SU-DHL-6 (cell line): Measurements from ENCODE around the gene FRA10AC1.
"Not testable (repeated sequence)": the region's sequence is repeated elsewhere in the genome, so short reads cannot be mapped to it uniquely, and the experiment has no call there.

ENCODE experiments used
- H2AFZ ChIP-seq: fragments of 200-600 bp; sonication (generic); 2 replicates; pipeline ENCODE4 v1.6.1; 2014; ENCODE audit warnings: low read depth, mild to moderate bottlenecking, moderate library complexity, mixed read lengths, antibody characterized with exemption, low read length; ENCODE audit not compliant: severe bottlenecking
- H3F3A ChIP-seq: fragments of 200-600 bp; shearing (Covaris generic); 2 replicates; pipeline ENCODE4 v1.6.0; 2016; ENCODE audit warnings: antibody characterized with exemption, mild to moderate bottlenecking; ENCODE audit not compliant: insufficient read depth
- H3K27ac ChIP-seq: fragments of 200-600 bp; sonication (generic); 2 replicates; pipeline ENCODE4 v1.5.1; 2016; ENCODE audit warnings: low read depth, mild to moderate bottlenecking, low read length, moderate library complexity, mixed read lengths
- H3K27me3 ChIP-seq: fragments of 200-600 bp; sonication (generic), shearing (Covaris generic); 2 replicates; pipeline ENCODE4 v1.6.0; 2014; ENCODE audit warnings: mild to moderate bottlenecking, low read length
- H3K36me3 ChIP-seq: fragments of 200-600 bp; sonication (generic); 2 replicates; pipeline ENCODE4 v1.6.1; 2014; ENCODE audit warnings: mild to moderate bottlenecking, low read length, mixed read lengths
- H3K4me2 ChIP-seq: fragments of 300-600, 200-600 bp; shearing (Covaris generic), sonication (generic); 2 replicates; pipeline ENCODE4 v1.6.0; 2014; ENCODE audit warnings: low read length, low read depth, mild to moderate bottlenecking; ENCODE audit not compliant: poor library complexity, severe bottlenecking
- H3K4me3 ChIP-seq: fragments of 200-600 bp; sonication (generic); 2 replicates; pipeline ENCODE4 v1.5.1; 2014; ENCODE audit warnings: antibody characterized with exemption, low read length, mild to moderate bottlenecking, mixed read lengths; ENCODE audit not compliant: insufficient read depth, poor library complexity, severe bottlenecking
- H3K79me2 ChIP-seq: fragments of 200-600 bp; sonication (generic); 2 replicates; pipeline ENCODE4 v1.6.1; 2014; ENCODE audit warnings: mild to moderate bottlenecking, low read length, moderate library complexity; ENCODE audit not compliant: insufficient read depth
- H3K9ac ChIP-seq: fragments of 200-600 bp; sonication (generic); 2 replicates; pipeline ENCODE4 v1.7.0; 2014; ENCODE audit warnings: mild to moderate bottlenecking, low read length
- H3K9me2 ChIP-seq: fragments of 200-600 bp; sonication (generic); replicated peaks from 2 replicates; pipeline ENCODE4 v1.6.1; 2014; ENCODE audit warnings: low read length; ENCODE audit not compliant: insufficient read depth
- H3K9me3 ChIP-seq: fragments of 200-600 bp; sonication (generic); 2 replicates; pipeline ENCODE4 v1.6.1; 2014; ENCODE audit warnings: low read length, mixed read lengths; ENCODE audit not compliant: insufficient read depth
- H4K20me1 ChIP-seq: fragments of 200-600 bp; sonication (generic); 2 replicates; pipeline ENCODE4 v1.6.1; 2014; ENCODE audit warnings: low read depth, mild to moderate bottlenecking, antibody characterized with exemption, low read length, moderate library complexity, mixed read lengths
- EZH2phosphoT487 ChIP-seq: fragments of 200-600 bp; sonication (generic), shearing (Covaris generic); conservative IDR thresholded peaks from 2 replicates; pipeline ENCODE4 v1.6.1; 2018; ENCODE audit warnings: mild to moderate bottlenecking, antibody characterized with exemption, low read length, moderate library complexity, mixed read lengths
- TF ChIP-seq, protein P1 (sequence below): fragments of 200-600 bp; sonication (generic); IDR thresholded peaks from one replicate; pipeline ENCODE4 v1.5.1; 2017; ENCODE audit warnings: antibody characterized with exemption, mild to moderate bottlenecking, low read length, moderate library complexity; ENCODE audit not compliant: insufficient read depth, poor library complexity, severe bottlenecking

FRA10AC1 gene

DNA sequence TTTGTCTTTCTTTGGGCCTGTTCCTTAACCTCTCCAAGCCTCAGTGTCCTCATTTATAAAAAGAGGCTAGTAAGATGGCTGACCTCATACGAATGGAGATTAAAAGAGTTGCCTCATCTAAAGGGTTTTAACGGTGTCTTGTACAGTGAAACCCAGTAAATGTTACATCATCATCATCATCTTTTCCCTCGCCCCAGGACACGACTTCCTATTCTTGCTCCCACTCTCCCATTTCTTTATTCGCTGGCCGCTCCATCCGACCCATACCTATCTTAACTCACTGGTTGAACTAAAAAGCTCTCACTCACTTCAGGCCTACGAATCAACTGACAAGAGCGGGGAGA is 554 bp downstream of the FRA10AC1 start:
- Histone ChIP-seq H3K79me2 (peaks cover 5% of the 10 kb centered on the region; the same call in 1 of the 2 replicates), H3K36me3 (peaks cover 27% of the 10 kb centered on the region; the same call in 1 of the 2 replicates), H3F3A (peaks cover 9% of the 10 kb centered on the region; the same call in 1 of the 2 replicates), H4K20me1 (no peaks in the 10 kb centered on the region), H3K9ac (peak overlapping the region; percentile 71), H3K27me3 (no peaks in the 10 kb centered on the region), H3K27ac (peak overlapping the region; percentile 44), H3K4me2 (peak overlapping the region; percentile 86), H3K9me3 (no peaks in the 10 kb centered on the region), H3K9me2 (no peaks in the 10 kb centered on the region), H3K4me3 (peak overlapping the region; percentile 87), H2AFZ (peak overlapping the region; percentile 76)
- TF ChIP-seq, protein P1, sequence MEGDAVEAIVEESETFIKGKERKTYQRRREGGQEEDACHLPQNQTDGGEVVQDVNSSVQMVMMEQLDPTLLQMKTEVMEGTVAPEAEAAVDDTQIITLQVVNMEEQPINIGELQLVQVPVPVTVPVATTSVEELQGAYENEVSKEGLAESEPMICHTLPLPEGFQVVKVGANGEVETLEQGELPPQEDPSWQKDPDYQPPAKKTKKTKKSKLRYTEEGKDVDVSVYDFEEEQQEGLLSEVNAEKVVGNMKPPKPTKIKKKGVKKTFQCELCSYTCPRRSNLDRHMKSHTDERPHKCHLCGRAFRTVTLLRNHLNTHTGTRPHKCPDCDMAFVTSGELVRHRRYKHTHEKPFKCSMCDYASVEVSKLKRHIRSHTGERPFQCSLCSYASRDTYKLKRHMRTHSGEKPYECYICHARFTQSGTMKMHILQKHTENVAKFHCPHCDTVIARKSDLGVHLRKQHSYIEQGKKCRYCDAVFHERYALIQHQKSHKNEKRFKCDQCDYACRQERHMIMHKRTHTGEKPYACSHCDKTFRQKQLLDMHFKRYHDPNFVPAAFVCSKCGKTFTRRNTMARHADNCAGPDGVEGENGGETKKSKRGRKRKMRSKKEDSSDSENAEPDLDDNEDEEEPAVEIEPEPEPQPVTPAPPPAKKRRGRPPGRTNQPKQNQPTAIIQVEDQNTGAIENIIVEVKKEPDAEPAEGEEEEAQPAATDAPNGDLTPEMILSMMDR = no peak
- no peak for TF ChIP-seq EZH2phosphoT487

DNA sequence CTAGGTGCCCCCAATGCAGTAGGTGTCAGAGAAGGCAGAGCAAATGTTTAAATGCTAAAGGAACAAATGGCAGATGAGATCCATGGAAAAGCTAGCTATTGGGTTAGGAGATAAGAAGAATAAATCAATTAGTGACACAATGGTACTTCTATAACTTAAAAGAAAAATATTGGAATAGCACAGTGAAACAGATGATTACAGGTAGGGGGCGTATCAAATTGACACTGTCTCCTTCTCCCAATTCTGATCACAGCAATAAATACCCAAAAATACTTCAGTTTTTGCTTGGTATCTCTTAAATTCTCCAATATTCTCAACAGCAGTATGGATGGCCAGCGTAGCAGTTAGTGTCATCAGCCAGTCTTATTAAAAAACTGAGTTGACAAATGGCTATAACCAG is 5.2 kb downstream of the FRA10AC1 start:
- no peaks in the 10 kb centered on the region for H3K9me3 ChIP-seq
- no peaks in the 10 kb centered on the region for H3K9me2 ChIP-seq
- H4K20me1 ChIP-seq = no peaks in the 10 kb centered on the region
- H3K27me3 ChIP-seq = no peaks in the 10 kb centered on the region
- no peak overlapping the region for H3K27ac ChIP-seq
- H3K4me3 ChIP-seq = no peak overlapping the region
- no peak for TF ChIP-seq EZH2phosphoT487
- TF ChIP-seq, protein P1 = no peak
- no peak overlapping the region for H2AFZ ChIP-seq
- peaks cover 47% of the 10 kb centered on the region; the same call in 1 of the 2 replicates for H3K36me3 ChIP-seq
- H3K79me2 ChIP-seq = peaks cover 15% of the 10 kb centered on the region
- peaks cover 13% of the 10 kb centered on the region; the same call in 1 of the 2 replicates for H3F3A ChIP-seq
- H3K9ac ChIP-seq = no peak overlapping the region
- H3K4me2 ChIP-seq = no peak overlapping the region

DNA sequence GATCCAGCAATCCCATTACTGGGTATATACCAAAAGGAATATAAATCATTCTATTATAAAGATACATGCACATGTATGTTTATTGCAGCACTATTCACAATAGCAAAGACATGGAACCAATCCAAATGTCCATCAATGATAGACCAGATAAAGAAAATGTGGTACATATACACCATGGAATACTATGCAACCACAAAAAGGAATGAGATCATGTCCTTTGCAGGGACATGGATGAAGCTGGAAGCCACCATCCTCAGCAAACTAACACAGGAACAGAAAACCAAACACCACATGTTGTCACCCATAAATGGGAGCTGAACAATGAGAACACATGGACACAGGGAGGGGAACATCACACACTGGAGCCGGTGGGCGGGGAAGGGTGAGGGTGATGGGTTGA is 5.8 kb downstream of the FRA10AC1 start:
- peaks cover 53% of the 10 kb centered on the region; the same call in 1 of the 2 replicates for H3K36me3 ChIP-seq
- H3K79me2 ChIP-seq, H3K9me2 ChIP-seq, H3K4me2 ChIP-seq, H3K27ac ChIP-seq, H3K4me3 ChIP-seq, H4K20me1 ChIP-seq, H3K9me3 ChIP-seq, H2AFZ ChIP-seq, H3K9ac ChIP-seq, H3K27me3 ChIP-seq: not testable (repeated sequence)
- peaks cover 14% of the 10 kb centered on the region; the same call in 1 of the 2 replicates for H3F3A ChIP-seq

DNA sequence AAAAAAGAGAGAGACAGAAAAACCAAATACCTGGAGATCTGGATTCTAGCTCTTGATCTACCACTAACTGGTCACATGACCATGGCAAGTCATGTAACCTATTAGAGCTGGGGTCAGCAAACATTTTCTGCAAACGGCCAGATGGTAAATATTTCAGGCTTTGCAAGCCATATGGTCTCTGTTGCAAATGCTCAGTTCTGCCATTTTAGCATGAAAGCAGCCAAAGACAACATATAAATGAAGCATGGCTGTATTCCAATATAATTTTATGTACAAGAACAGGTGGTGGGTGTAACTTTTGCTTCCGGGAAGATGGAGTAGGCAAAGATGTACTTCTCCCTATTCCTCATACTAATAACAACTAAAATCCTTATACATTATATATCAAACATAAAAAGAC is 6.7 kb downstream of the FRA10AC1 start:
- Histone ChIP-seq H3K27me3 (no peaks in the 10 kb centered on the region), H3K9me3 (no peaks in the 10 kb centered on the region), H3K27ac (no peak overlapping the region), H4K20me1 (no peaks in the 10 kb centered on the region), H3K4me3 (no peak overlapping the region), H3K4me2 (no peak overlapping the region), H3K36me3 (peaks cover 60% of the 10 kb centered on the region; the same call in 1 of the 2 replicates), H3K9me2 (no peaks in the 10 kb centered on the region), H2AFZ (no peak overlapping the region), H3F3A (peaks cover 14% of the 10 kb centered on the region; the same call in 1 of the 2 replicates), H3K9ac (no peak overlapping the region), H3K79me2 (peaks cover 10% of the 10 kb centered on the region; the same call in 1 of the 2 replicates)
- TF ChIP-seq, protein P1 = no peak
- no peak for TF ChIP-seq EZH2phosphoT487
